Gastroesophageal sphincter (tissue), 4 donors: ENCODE results near the gene NEDD4L. TPM values are rescaled to one million over a fixed set of nuclear protein-coding genes. Genes with fewer than 3 reads are reported as not detected.

Experiments used
- ATAC-seq: fragments of 150-250 bp; one replicate; pipeline ENCODE4 v1.9.1; 2016; ENCODE audit warnings: mild to moderate bottlenecking, moderate library complexity
- H3K27ac ChIP-seq, 4 donors: fragments of 200-600 bp; sonication (generic) in 3 of 4; 1 replicate in 3 of 4; 2 replicates in 1 of 4; pipeline ENCODE4 v1.5.1; 2016 to 2019
- H3K27me3 ChIP-seq: fragments of 200-600 bp; sonication (generic); one replicate; pipeline ENCODE4 v1.5.1; 2019
- H3K36me3 ChIP-seq, 2 donors: fragments of 200-600 bp; sonication (generic); one replicate each; pipeline ENCODE4 v1.5.1; 2019; ENCODE audit warnings: control low read depth in 1 of 2
- H3K4me1 ChIP-seq, 3 donors: fragments of 200-600 bp; sonication (generic); 1 replicate in 2 of 3; 2 replicates in 1 of 3; pipeline ENCODE4 v1.5.1; 2016 to 2019; ENCODE audit warnings: control low read depth in 2 of 3
- H3K4me3 ChIP-seq, 2 donors: fragments of 200-600 bp; sonication (generic); one replicate each; pipeline ENCODE4 v1.5.1; 2019; ENCODE audit warnings: mild to moderate bottlenecking in 1 of 2, moderate library complexity in 1 of 2
- H3K9me3 ChIP-seq, 3 donors: fragments of 200-600 bp; sonication (generic); one replicate each; pipeline ENCODE4 v1.5.1; 2017 to 2019; ENCODE audit warnings: control low read depth in 2 of 3
- EP300 ChIP-seq: sonication (generic); formaldehyde crosslinking; IDR thresholded peaks from one replicate; pipeline ENCODE4 v1.6.1; 2017; ENCODE audit warnings: antibody characterized with exemption, mild to moderate bottlenecking
- POLR2A ChIP-seq, 2 donors: fragments of 450-650 bp; IDR thresholded peaks; one replicate each; pipeline ENCODE4 v1.6.1; 2017; ENCODE audit warnings: antibody characterized with exemption in 2 of 2, mild to moderate bottlenecking in 2 of 2, moderate library complexity in 1 of 2
- POLR2AphosphoS5 ChIP-seq: sonication (generic); formaldehyde crosslinking; IDR thresholded peaks from one replicate; pipeline ENCODE4 v1.6.1; 2017; ENCODE audit warnings: antibody characterized with exemption
- WGBS, 2 donors: methylation state at CpG; one replicate each; pipeline ENCODE4 v1.1.5; 2018; ENCODE audit warnings: low coverage in 1 of 2; 5-methylcytosine and 5-hydroxymethylcytosine counted together
- total RNA-seq, 4 donors: library from RNA; depleted of rRNA; stranded (reverse); fragments of >200 nt; gene quantifications; one replicate each; pipeline ENCODE4 v1.1.0, GENCODE V29; 2016
- TF ChIP-seq, protein P1 (sequence below), 4 experiments: fragments of 200-600 bp in 2 of 4; fragments of 450-650 bp in 2 of 4; sonication (generic) in 1 of 4; IDR thresholded peaks; one replicate each; pipeline ENCODE4 v1.5.1; 2017 to 2019; ENCODE audit warnings: antibody characterized with exemption in 4 of 4, mild to moderate bottlenecking in 2 of 4, moderate library complexity in 2 of 4

Gene NEDD4L
- total RNA-seq, 4 donors from 2014 or later = 37.0 to 50.9 (median 43.0) TPM

DNA sequence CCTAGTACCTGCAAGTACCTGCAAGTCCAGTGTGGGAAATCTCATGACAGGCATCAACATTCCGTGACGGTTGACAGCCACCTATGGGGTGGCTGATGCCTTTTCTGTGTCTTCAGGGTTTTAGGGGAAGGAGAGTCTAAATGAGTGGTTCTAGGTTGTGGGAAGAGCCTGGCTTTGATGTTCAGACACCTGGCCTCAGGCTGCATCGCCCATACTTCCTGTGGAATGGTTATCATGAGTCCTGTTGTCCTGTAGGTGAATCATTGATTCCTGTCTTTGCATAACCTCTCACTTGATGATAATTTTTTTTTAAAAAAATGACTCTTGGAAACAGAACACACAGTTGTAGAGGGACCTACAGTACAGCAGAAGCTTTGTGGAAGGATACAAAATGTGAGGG, 108.9 kb downstream of the NEDD4L start:
- TF ChIP-seq EP300 (no peak), POLR2A (IDR thresholded peaks at IDR 0.05) (no peak), POLR2AphosphoS5 (no peak)
- TF ChIP-seq, protein P1, sequence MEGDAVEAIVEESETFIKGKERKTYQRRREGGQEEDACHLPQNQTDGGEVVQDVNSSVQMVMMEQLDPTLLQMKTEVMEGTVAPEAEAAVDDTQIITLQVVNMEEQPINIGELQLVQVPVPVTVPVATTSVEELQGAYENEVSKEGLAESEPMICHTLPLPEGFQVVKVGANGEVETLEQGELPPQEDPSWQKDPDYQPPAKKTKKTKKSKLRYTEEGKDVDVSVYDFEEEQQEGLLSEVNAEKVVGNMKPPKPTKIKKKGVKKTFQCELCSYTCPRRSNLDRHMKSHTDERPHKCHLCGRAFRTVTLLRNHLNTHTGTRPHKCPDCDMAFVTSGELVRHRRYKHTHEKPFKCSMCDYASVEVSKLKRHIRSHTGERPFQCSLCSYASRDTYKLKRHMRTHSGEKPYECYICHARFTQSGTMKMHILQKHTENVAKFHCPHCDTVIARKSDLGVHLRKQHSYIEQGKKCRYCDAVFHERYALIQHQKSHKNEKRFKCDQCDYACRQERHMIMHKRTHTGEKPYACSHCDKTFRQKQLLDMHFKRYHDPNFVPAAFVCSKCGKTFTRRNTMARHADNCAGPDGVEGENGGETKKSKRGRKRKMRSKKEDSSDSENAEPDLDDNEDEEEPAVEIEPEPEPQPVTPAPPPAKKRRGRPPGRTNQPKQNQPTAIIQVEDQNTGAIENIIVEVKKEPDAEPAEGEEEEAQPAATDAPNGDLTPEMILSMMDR (IDR thresholded peaks at IDR 0.05) = no peak
- Histone ChIP-seq H3K27ac (no peak overlapping the region), H3K4me3 (no peak overlapping the region), H3K4me1 (peaks cover 0 to 14% (median 0%) of the 10 kb centered on the region in 3 donors), H3K9me3 (no peaks in the 10 kb centered on the region), H3K36me3 (no peaks in the 10 kb centered on the region), H3K27me3 (no peaks in the 10 kb centered on the region)
- WGBS, 2 donors = 80 to 100% methylated on average over 1 to 3 of the region's 3 CpGs
- ATAC-seq = no peak

DNA sequence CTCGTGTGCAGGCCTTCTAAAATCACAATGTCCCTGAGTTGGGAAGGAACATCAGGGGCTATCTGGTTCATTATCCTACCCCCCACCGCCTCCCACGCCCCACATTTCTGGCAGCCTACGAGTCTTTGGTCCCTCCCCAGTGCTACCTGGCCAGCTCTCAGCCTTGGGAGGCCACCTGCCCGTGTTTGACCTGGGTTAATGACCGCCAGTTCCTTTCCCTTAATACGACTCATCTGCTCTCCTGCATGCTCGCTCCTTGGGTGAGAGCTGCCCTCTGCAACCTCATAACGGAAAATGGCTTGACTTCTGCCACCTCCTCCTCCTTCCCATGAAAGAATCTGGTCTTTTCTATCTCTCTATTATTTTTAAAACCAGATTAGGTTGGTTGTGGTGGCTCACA, 112.5 kb downstream of the NEDD4L start:
- no peak for ATAC-seq
- no peak overlapping the region for H3K27ac ChIP-seq
- WGBS, 2 donors = 79 to 100% methylated on average over 1 to 9 of the region's 9 CpGs
- no peaks in the 10 kb centered on the region for H3K4me1 ChIP-seq
- TF ChIP-seq, protein P1 (IDR thresholded peaks at IDR 0.05) = no peak
- TF ChIP-seq EP300 (no peak), POLR2A (IDR thresholded peaks at IDR 0.05) (no peak), POLR2AphosphoS5 (no peak)
- H3K36me3 ChIP-seq = no peaks in the 10 kb centered on the region
- no peaks in the 10 kb centered on the region for H3K9me3 ChIP-seq
- H3K27me3 ChIP-seq = no peaks in the 10 kb centered on the region
- no peak overlapping the region for H3K4me3 ChIP-seq

DNA sequence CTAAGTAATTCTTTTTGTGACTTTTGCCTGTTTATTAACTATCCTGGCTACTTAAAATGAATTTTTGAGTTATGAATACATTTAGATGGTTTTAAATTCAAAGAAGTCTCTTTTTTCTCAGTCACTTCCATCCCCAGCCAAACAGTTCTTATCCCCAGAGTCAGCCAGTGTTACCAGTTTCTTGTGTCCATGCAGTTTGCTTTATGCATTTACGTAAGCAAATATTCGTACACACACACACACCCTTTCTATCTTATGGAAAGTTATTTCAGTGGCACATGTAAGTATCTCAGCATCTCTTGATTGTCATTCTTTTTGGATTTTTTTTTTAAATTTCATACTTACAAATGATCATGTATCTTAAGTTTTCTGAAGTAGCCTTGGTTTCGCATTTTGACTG, 113.2 kb downstream of the NEDD4L start:
- Histone ChIP-seq H3K9me3 (no peaks in the 10 kb centered on the region), H3K27ac (no peak overlapping the region), H3K36me3 (no peaks in the 10 kb centered on the region), H3K27me3 (no peaks in the 10 kb centered on the region), H3K4me1 (no peaks in the 10 kb centered on the region), H3K4me3 (no peak overlapping the region)
- ATAC-seq = no peak
- no peak for TF ChIP-seq POLR2A (IDR thresholded peaks at IDR 0.05)
- TF ChIP-seq POLR2AphosphoS5 = no peak
- 94 to 95% methylated on average over 3 of the region's 3 CpGs for WGBS, 2 donors

DNA sequence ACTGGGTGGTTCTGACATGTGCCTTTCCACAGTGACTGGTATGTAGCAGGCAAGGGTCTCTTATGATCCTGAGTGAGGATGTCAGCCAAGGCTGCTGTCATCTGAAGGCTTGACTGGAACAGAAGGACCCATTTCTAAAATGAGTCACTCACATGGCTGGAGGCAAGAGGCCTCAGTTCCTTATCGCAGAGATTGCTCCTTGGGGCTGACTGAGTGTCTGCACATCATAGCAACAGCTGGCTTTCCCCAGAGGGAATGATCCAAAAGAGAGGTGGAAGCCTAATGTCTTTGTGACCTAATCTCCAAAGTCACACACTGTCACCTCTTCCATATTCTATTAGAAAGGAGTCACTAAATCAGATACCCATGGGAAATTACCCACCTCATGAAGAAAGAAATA, 114.0 kb downstream of the NEDD4L start:
- WGBS, 2 donors = 88% methylated on average over 1 of the region's 1 CpG; no CpG with 5 or more reads in 1 of the 2 donors
- Histone ChIP-seq H3K4me3 (no peak overlapping the region), H3K9me3 (no peaks in the 10 kb centered on the region), H3K4me1 (no peaks in the 10 kb centered on the region), H3K36me3 (no peaks in the 10 kb centered on the region), H3K27me3 (no peaks in the 10 kb centered on the region), H3K27ac (no peak overlapping the region)
- no peak for ATAC-seq
- no peak for TF ChIP-seq POLR2AphosphoS5

DNA sequence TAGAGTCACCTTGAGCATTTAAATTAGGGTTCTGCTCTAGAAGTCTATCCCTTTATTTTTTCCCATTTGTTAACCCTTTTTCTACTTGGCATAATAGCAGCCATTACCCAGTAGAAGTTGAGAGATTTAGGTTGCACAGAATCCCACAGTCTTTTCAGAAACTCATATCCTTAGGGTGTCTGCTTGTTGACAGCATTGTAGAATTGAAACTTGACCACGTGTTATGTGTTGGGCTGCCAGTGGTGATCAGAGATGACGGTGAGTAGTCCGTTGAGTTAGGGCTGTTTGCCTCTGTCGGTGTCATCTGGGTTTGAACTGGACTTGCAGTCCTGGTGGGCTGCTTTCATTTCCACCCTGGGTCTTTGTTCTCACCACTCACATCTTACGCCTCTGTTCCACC, 114.4 kb downstream of the NEDD4L start:
- H3K9me3 ChIP-seq = no peaks in the 10 kb centered on the region
- H3K27me3 ChIP-seq = no peaks in the 10 kb centered on the region
- no peak for ATAC-seq
- no peaks in the 10 kb centered on the region for H3K36me3 ChIP-seq
- TF ChIP-seq POLR2A (IDR thresholded peaks at IDR 0.05) (no peak), POLR2AphosphoS5 (no peak), EP300 (no peak)
- TF ChIP-seq, protein P1 (IDR thresholded peaks at IDR 0.05) = no peak
- no peak overlapping the region for H3K27ac ChIP-seq
- 97 to 100% methylated on average over 3 to 5 of the region's 5 CpGs for WGBS, 2 donors
- H3K4me1 ChIP-seq = no peaks in the 10 kb centered on the region
- H3K4me3 ChIP-seq = no peak overlapping the region

DNA sequence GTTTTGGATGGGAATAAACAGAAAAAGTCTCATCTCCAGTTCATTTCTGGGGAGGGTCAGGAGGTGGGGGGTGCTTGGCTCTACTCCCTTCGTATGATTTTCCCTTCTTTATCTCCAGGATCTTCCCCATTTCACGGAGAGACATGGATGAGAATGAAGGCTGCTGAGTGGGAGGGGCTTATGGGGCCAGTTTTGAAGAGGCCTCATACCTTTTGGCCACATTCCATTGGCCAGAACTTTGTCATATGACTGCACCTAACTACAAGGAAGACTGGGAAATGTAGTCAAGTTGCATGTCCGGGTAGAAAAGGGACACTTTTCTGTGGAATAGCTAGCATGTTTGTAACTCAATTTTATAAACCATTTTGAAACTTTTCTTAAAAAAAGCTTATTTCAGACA, 117.6 kb downstream of the NEDD4L start:
- no peaks in the 10 kb centered on the region for H3K27me3 ChIP-seq
- H3K4me3 ChIP-seq = no peak overlapping the region
- H3K36me3 ChIP-seq = peaks cover 0 to 6% of the 10 kb centered on the region in 2 donors
- TF ChIP-seq, protein P1 (IDR thresholded peaks at IDR 0.05) = no peak
- no peak for TF ChIP-seq POLR2A (IDR thresholded peaks at IDR 0.05)
- no peak for TF ChIP-seq POLR2AphosphoS5
- no peak for TF ChIP-seq EP300
- H3K9me3 ChIP-seq = no peaks in the 10 kb centered on the region
- H3K27ac ChIP-seq = no peak overlapping the region
- 60 to 82% methylated on average over 3 of the region's 3 CpGs for WGBS, 2 donors
- ATAC-seq = no peak
- no peaks in the 10 kb centered on the region for H3K4me1 ChIP-seq
